Medulla oblongata (tissue), 1 donor: ENCODE data around the gene CXCL17.

Experiments
- DNase-seq: peaks from one replicate; pipeline ENCODE4 v3.0.0-alpha.2; 2015; ENCODE audit errors: extremely low spot score

The CXCL17 gene

GRCh38 chr19:42424345-42424707, 18.4 kb downstream of the CXCL17 start:
- DNase-seq, result no peak

DNA sequence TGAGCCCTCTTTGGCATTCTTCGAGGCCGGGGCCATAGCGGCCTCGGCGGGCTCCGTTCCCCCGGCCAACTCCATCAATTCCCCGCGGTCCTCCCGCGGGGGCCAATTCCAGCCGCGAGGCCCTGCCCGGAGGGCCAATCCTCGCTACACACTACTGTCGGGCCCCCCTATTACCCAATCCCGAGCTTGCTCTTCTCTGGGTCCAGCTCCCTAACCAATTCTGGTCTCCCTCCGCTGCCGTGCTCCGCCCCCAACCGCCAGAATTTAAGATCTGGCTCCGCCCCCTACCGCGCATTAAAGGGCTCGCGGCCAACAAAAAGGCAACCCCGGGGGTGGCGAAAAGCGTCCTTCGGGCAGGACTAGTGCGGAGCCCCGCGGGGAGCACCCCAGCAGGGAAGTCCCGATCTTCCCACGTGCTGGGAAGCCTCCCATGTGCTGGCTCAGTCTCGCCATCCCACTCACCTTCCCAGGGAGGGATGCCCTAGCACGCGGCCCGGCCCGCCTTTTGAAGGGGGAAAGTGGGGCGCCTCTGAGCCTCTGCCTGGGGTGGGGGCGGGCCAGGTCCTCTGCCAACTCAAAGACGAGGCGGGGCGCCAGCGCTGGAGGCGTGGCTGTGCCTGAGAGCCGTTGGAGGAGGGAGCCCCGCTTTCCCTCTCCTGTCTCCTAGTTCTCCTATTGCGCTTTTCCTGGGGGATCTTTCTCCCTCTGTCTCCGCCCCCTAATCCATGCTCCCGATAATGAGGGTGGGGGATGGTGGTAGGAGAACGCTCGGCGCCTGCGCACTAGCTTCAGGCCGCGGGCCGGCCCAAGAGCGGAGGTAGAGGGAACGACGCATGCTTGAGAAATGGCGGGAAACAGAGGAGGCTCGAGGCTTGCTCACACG, 19.0 kb downstream of the CXCL17 start:
- DNase-seq, result peak; percentile 95

GRCh38 chr19:42422901-42423461, 19.8 kb downstream of the CXCL17 start:
- DNase-seq, result no peak

DNA sequence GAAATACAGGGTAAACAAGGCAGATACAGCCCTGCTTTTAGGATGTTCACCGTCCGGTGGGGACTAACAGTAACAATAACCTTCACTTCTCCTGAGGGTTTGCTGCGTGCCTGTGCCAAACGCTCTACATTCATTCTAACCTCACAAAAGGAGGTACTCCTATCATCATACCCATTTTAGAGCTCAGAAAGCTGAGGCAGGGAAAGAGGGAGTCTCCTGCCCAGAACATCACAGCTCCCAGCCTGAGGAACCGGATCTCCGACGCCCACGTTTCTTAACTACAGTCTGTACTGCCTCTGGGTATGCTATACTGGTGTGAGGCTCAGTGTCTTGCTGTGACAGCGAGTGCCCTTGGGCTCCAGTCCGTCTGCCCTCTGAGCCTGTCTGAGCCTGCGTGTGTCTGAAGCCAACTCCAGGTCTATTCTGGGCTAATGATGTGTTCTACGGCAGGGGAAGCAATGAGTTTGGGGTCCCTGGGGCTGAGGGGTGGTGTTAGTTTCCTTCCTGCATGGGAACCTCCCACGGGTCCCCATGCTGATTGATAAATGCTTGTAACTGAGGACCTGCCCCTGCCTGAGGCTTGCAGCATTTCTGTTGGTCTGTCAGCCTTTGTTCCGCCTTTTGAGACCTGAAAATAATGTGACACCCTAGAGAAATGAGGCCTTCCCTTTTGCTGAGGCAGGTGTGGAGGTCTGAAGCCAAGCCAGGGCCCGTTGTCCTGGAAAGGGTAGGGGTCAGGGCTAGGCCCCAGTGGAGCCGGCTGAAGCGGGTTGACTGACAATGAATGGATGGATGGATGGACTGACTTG, 20.4 kb downstream of the CXCL17 start:
- no peak for DNase-seq

DNA sequence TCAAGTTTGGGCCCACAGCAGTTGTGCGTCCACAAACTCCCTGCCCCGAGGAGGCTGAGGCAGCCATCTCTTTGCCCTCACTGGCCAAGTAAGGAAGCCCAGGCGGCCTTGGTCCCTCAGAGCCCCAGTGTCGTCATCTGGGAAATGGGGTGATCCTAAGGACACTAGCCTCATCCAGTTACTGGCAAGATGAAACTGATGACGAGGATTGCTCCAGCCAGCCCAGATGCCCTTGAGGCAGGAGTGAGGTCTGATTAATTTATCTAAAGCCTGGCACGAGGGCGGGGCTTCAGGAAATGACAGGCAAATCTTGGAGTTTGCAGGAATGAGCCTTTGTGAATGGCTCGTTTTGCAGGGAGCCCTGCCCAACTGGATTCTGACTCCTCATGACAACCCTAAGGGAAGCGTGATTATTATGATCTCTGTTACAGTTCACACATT, 21.1 kb downstream of the CXCL17 start:
- no peak for DNase-seq

DNA sequence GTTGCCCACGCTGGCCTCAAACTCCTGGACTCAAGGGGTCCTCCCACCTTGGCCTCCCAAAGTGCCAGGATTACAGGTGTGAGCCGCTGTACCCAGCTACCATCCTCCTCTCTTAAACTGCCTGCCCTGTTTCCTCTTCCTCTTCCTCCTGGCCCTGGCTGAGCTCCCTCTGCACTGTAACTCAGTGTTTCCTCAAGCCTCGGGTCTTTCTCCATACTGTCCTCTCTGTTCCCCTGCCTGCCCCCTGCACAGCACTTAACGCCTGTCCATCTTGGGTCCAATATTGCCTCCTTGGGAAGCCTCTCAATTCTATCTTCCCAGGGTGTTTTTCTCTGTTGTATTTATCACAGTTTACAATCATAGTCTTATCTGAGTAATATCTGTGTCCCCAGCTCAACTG, 21.6 kb downstream of the CXCL17 start:
- no peak for DNase-seq

DNA sequence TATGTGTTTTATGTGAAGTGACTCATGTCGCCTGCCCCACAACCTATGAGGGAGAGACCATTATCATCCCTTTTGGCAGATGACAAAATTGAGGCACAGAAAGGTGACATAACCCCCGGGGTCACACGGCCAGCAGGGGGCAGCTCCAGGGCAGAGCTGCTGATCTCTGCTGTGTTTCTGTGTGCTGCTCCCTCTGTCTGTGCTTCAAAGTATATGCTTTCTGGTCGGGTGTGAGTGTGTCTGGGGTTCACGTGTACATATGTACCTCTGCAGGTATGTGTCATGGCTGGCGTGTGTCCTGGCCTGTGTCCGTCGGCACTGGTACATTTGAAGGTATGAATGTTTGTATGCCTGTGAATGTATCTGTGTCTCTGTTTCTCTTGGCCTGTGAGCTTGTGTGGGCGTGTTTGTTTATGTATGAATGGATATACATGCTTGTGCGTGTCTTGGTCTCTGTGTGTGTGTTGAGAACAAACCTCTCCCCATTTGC, 22.6 kb downstream of the CXCL17 start:
- no peak for DNase-seq

DNA sequence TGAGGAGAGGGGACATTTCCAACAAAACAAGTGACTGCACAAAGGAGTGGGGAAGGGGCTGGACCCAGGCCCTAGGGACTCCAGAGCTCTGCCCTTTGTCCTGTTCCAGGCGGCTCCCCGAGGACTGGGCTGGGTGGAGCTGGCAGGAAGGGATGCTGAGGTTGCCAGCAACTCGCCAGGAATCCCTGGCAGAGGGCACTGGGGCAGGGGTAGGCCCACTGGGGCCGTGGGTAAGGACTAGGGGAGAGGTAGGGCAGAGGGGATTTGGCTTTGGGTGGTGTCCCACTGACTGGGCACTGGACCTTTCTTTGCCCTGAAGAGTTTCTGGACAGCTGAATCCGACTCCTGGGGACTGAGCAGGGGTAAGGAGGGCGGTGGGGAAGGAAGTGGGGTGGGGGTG, 23.4 kb downstream of the CXCL17 start:
- no peak for DNase-seq

DNA sequence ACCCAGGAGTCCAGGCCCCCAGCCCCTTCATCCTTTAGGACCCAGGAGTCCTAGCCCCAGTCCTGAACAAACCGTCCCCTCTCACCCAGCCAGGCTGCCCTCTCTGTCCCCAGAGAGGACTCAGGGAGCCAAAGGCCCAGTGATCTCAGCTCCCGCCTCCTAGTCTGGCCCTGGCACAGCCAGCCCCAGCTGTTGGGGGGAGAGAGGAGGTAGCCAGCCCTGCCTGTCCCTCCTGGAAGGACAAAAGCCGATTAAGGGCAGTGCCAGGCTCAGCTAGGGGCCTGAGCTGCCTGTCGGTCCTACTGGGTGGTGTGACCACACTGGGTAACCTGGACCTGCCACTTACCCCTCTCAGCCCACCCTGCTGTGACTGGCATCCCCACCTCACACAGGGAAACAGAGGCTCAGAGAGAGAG, 30.1 kb downstream of the CXCL17 start:
- peak; percentile 88 for DNase-seq

DNA sequence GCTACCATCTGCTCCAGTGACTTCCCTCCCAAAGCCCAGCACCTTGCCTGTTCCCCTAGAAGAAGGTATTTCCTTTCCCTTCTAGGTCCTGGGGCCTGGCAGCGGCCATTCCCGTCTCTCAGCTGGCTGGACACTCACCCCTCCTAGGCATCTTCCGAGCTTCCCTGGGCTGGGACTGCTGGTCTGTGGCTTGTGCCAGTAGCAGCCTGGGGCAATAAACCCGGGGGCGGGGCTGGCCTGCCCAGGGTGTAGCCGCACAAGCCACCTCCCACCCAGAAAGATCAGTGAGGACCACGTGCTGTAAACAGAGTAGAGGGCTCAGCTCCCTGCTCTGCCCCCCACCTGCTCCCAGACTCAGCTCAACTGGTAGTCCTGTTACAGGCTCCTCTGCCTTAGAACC, 30.5 kb downstream of the CXCL17 start:
- DNase-seq, result peak; percentile 84

DNA sequence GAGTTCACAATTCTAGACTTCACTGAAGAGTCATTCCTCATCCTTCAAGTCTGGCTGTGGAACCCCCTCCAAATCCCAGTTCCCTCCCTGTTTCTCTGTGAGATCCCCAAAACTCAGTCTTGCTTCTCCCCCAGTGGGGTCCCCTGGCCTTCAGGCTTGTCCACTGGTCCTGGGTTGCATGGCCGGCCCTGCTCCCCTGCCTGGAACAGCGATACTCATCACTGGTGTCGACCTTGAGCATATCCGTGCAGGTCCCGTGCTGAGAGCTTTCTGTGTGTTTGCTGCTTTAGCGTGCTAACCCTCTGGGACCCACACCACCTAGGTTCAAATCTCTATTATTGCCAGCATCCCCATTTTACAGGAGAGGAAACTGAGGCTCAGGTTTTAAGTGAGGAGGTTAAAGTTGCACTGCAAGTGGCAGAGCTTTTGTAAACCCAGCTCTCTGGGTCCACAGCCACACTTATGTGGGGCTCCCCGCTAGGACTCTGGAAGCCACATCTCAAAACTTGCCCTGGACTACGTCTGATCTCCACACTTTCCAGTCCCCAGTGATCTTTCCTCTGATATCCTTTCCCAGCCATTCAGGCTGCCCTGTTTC, 31.1 kb downstream of the CXCL17 start:
- DNase-seq, result no peak

GRCh38 chr19:42410371-42410770, 32.4 kb downstream of the CXCL17 start:
- DNase-seq, result no peak

GRCh38 chr19:42409477-42409876, 33.3 kb downstream of the CXCL17 start:
- peak; percentile 46 for DNase-seq

DNA sequence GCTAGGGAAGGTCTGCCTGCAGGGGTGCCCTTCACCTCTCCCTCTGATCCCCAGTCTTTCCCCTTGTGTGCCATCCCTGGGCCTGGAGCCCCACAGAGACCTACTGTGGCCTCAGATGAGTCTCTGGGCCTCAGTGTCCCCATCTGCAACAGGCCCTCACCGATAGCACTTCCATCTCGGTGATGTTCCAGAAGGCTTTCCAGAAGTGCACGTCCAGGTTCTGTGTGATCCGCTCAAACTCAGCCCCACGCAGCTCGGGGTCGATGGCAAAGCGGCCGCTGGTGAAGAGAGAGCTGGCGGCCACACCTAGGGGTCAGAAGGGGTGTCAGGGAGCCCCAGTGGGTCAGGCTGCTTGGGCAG, 35.0 kb downstream of the CXCL17 start:
- no peak for DNase-seq

GRCh38 chr19:42407085-42407815, 35.5 kb downstream of the CXCL17 start:
- no peak for DNase-seq

- DNase-seq, result no peak
Observed at GRCh38 chr19:42406111-42406510, 36.6 kb downstream of the CXCL17 start.

DNA sequence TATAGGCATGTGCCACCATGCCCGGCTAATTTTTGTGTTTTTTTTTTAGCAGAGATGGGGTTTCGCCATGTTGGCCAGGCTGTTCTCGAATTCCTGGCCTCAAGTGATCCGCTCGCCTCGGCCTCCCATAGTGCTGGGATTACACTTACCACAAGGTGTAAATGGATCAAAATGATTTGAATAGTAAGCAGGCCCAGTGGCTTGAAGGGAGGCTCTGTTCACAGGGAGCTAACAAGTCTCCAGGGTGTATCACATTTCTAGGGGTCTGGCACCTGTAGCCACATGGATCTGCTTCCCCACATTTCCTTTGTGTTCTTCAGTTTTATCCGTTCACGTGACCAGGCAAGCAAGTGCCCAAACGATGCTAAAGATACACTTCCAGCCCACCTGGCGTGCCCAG, 39.2 kb downstream of the CXCL17 start:
- DNase-seq, result no peak

DNA sequence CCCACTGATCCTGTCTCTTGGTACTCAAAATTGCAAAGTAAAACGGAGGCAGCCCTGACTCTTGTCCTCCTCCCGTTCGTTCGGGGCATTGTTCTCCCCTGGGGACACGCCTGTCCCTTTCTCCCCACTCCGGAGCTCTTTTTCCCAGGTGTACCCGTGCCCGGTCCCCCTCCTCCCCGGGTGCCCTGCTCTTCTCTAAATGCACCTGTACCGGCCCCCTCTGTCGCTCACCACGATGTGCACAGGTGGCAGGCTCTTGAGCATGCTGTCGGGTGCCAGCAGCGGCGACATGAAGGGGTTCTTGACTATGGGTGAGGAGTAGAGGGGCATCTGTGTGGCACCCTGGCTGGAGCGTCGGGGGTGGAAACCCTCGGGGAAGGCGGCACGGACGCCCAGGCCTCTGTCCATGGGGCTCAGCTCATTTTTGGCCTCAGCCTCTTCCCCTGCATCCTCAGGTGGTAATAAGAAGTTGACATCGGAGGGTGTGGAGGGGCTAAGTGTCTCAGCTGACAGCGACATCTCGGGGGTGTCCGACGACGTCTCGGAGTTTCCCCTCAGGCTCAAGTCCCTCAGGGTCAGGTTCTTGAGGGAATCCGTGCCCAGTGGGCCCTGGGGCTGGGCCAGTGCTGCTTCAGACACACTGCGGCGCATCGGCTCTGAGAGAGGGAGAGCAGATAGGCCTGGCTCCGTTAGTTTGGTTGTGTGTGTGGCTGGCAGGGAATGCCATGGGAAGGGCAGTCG, 40.2 kb downstream of the CXCL17 start:
- no peak for DNase-seq

GRCh38 chr19:42401365-42402303, 41.1 kb downstream of the CXCL17 start:
- peak; percentile 83 for DNase-seq

DNA sequence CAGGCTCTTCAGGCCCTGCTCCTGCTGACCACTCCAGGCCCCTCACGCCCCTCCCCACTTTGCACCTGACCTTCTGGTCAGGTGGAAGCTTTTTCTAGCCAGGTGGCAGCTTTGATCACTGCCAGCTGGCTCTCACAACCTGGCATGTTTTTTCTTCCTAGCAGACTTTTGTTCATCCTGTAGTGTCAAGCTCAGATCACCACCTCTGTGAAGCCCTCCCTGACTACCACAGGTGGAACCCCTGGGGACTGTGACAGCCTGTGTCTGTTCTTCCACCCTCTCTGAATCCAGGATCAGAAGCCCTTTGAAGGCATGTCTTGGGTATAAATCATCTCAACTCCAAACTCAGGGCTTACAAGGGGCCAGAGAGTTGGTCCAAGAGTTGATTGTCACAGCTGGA, 42.3 kb downstream of the CXCL17 start:
- DNase-seq, result no peak
